ENCODE measurements around the gene PNO1. TPM values are rescaled to one million over a fixed set of nuclear protein-coding genes. Genes with fewer than 3 reads are reported as not detected.

The PNO1 gene
- total RNA-seq, 1 donor from 2014 or later, result 12.8 TPM

GRCh38 chr2:68119504-68119903 is 38.2 kb upstream of the PNO1 start:
- no peaks in the 10 kb centered on the region for H3K36me3 Mint-ChIP-seq (ENCODE audit: insufficient read depth)

GRCh38 chr2:68121873-68122679 is 35.6 kb upstream of the PNO1 start:
- no peak overlapping the region for H3K4me3 Mint-ChIP-seq (ENCODE audit: low read depth)
- no peak overlapping the region for H3K27ac Mint-ChIP-seq
- no peaks in the 10 kb centered on the region for H3K9me3 Mint-ChIP-seq (ENCODE audit: low read depth)
- peaks cover 13% of the 10 kb centered on the region for H3K27me3 Mint-ChIP-seq
- H3K4me1 Mint-ChIP-seq (ENCODE audit: low read depth), result peaks cover 15% of the 10 kb centered on the region
- H3K36me3 Mint-ChIP-seq (ENCODE audit: insufficient read depth), result no peaks in the 10 kb centered on the region
- DNase-seq (ENCODE audit: low spot score, unreplicated experiment), result peak; percentile 82
- TF ChIP-seq CTCF (IDR thresholded peaks at IDR 0.05; ENCODE audit: unreplicated experiment), result peak; percentile 97

More at GRCh38 chr2:68119504-68119903, 38.2 kb upstream of the PNO1 start:
- no peak for TF ChIP-seq CTCF (IDR thresholded peaks at IDR 0.05; ENCODE audit: unreplicated experiment)
- Mint-ChIP-seq H3K9me3 (ENCODE audit: low read depth) (no peaks in the 10 kb centered on the region), H3K4me3 (ENCODE audit: low read depth) (no peak overlapping the region), H3K4me1 (ENCODE audit: low read depth) (peaks cover 15% of the 10 kb centered on the region), H3K27ac (no peak overlapping the region), H3K27me3 (peaks cover 30% of the 10 kb centered on the region)
- no peak for DNase-seq (ENCODE audit: low spot score, unreplicated experiment)

DNA sequence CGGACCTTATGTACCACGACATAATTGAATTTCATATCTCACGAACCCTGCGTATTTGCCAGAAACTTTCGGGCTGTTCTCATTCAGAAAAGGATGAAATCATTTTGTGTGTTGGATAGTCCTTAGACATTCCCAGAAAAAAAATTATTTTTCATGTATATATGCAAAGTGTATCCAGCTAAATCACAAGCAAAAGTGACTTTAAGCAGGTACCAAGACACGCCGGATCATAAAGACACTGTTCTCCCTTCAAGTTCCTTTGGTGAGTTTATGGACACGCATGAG is 35.1 kb upstream of the PNO1 start:
- no peaks in the 10 kb centered on the region for H3K36me3 Mint-ChIP-seq (ENCODE audit: insufficient read depth)
- H3K4me3 Mint-ChIP-seq (ENCODE audit: low read depth), result no peak overlapping the region
- H3K9me3 Mint-ChIP-seq (ENCODE audit: low read depth), result no peaks in the 10 kb centered on the region
- H3K4me1 Mint-ChIP-seq (ENCODE audit: low read depth), result peaks cover 15% of the 10 kb centered on the region
- no peak overlapping the region for H3K27ac Mint-ChIP-seq
- peaks cover 8% of the 10 kb centered on the region for H3K27me3 Mint-ChIP-seq
- no peak for DNase-seq (ENCODE audit: low spot score, unreplicated experiment)
- TF ChIP-seq CTCF (IDR thresholded peaks at IDR 0.05; ENCODE audit: unreplicated experiment), result no peak

- Mint-ChIP-seq H3K9me3 (ENCODE audit: low read depth) (no peaks in the 10 kb centered on the region), H3K4me1 (ENCODE audit: low read depth) (peaks cover 15% of the 10 kb centered on the region), H3K27ac (no peak overlapping the region), H3K4me3 (ENCODE audit: low read depth) (no peak overlapping the region), H3K27me3 (peaks cover 3% of the 10 kb centered on the region), H3K36me3 (ENCODE audit: insufficient read depth) (no peaks in the 10 kb centered on the region)
- no peak for DNase-seq (ENCODE audit: low spot score, unreplicated experiment)
- no peak for TF ChIP-seq CTCF (IDR thresholded peaks at IDR 0.05; ENCODE audit: unreplicated experiment)
Observed at GRCh38 chr2:68124321-68124720, 33.4 kb upstream of the PNO1 start.

- Mint-ChIP-seq H3K4me3 (ENCODE audit: low read depth) (no peak overlapping the region), H3K27ac (no peak overlapping the region), H3K9me3 (ENCODE audit: low read depth) (no peaks in the 10 kb centered on the region), H3K36me3 (ENCODE audit: insufficient read depth) (peaks cover 2% of the 10 kb centered on the region), H3K27me3 (no peaks in the 10 kb centered on the region), H3K4me1 (ENCODE audit: low read depth) (peaks cover 9% of the 10 kb centered on the region)
- DNase-seq (ENCODE audit: low spot score, unreplicated experiment), result no peak
- TF ChIP-seq CTCF (IDR thresholded peaks at IDR 0.05; ENCODE audit: unreplicated experiment), result no peak
Observed at GRCh38 chr2:68125821-68126220, 31.9 kb upstream of the PNO1 start.

Data from progenitor cell of endocrine pancreas (in vitro differentiated cells).